Measurements from ENCODE around the gene GCC1. TPM values are rescaled to one million over a fixed set of nuclear protein-coding genes. Genes with fewer than 3 reads are reported as not detected.

The GCC1 gene
- total and polyA plus RNA-seq, 2 donors (not counting 3 experiments of a cell fraction or from before 2014, with no cell fraction given): 4.6 to 15.5 TPM

DNA sequence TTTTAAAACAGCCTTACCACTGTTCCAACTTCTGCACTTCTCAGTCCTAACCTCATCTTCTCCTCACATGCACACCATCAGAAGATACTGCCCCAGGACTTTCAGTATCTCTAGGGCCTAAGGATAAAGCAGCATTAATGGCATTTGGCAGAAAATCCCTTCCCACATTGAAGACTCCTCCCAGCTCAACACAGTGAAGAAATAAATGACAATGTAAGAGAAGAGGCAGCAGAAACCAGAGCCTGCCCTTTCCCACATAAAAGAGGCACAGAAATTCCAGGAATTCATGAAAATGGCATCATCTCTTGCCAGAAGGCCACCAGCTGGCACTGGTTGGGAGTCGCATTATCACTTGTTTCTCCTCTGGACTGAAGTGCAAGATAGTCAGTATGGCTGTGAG, 3.7 kb downstream of the GCC1 start:
- Histone ChIP-seq H3K4me2 (ENCODE audit: insufficient read depth, low read length) (no peak overlapping the region), H3K4me1 (ENCODE audit: control insufficient read depth, extremely low read depth, insufficient read depth, low read length) (peaks cover 22% of the 10 kb centered on the region), H3K27me3 (ENCODE audit: control insufficient read depth in 2 of 2, insufficient read depth in 2 of 2, low read length in 2 of 2) (no peaks in the 10 kb centered on the region), H3K27ac (ENCODE audit: insufficient read depth, low read depth, low read length) (no peak overlapping the region), H3K4me3 (replicated peaks in 1 of 3; ENCODE audit: insufficient read depth in 1 of 3, low read depth in 1 of 3, low read length in 3 of 3) (no peak overlapping the region), H4K20me1 (replicated peaks; ENCODE audit: control insufficient read depth, extremely low read depth, insufficient read depth, low read length) (no peaks in the 10 kb centered on the region), H3K9me3 (replicated peaks; ENCODE audit: control insufficient read depth, insufficient read depth, low read length) (no peaks in the 10 kb centered on the region), H3K79me2 (ENCODE audit: control insufficient read depth, insufficient read depth, low read length) (peaks cover 35% of the 10 kb centered on the region), H3K9me1 (replicated peaks; ENCODE audit: control insufficient read depth, extremely low read depth, insufficient read depth, low read length) (no peaks in the 10 kb centered on the region), H3K36me3 (ENCODE audit: control insufficient read depth in 2 of 2, extremely low read depth in 1 of 2, insufficient read depth in 2 of 2, low read length in 2 of 2) (peaks cover 0 to 9% of the 10 kb centered on the region in 2 experiments), H3K9ac (replicated peaks; ENCODE audit: extremely low read depth, insufficient read depth, low read length) (no peak overlapping the region), H2AFZ (ENCODE audit: low read depth, low read length) (no peak overlapping the region)
- TF ChIP-seq POLR2AphosphoS5 (IDR thresholded peaks at IDR 0.05; ENCODE audit: insufficient read depth, low read depth, low read length) (no peak), EZH2 (IDR thresholded peaks at IDR 0.05; ENCODE audit: borderline replicate concordance, low read depth, low read length, severe bottlenecking) (no peak), FOS (IDR thresholded peaks at IDR 0.05; ENCODE audit: borderline replicate concordance, insufficient read depth, low read length) (no peak), JUN (IDR thresholded peaks at IDR 0.05; ENCODE audit: borderline replicate concordance, insufficient read depth, insufficient read length, low read depth) (no peak), GATA2 (IDR thresholded peaks at IDR 0.05; ENCODE audit: insufficient read depth, insufficient read length, low read depth, low read length) (no peak), POLR2A (IDR thresholded peaks at IDR 0.05; ENCODE audit: low read depth, low read length) (no peak), MYC (IDR thresholded peaks at IDR 0.05; ENCODE audit: low read depth, low read length) (no peak)
- TF ChIP-seq, protein P1, sequence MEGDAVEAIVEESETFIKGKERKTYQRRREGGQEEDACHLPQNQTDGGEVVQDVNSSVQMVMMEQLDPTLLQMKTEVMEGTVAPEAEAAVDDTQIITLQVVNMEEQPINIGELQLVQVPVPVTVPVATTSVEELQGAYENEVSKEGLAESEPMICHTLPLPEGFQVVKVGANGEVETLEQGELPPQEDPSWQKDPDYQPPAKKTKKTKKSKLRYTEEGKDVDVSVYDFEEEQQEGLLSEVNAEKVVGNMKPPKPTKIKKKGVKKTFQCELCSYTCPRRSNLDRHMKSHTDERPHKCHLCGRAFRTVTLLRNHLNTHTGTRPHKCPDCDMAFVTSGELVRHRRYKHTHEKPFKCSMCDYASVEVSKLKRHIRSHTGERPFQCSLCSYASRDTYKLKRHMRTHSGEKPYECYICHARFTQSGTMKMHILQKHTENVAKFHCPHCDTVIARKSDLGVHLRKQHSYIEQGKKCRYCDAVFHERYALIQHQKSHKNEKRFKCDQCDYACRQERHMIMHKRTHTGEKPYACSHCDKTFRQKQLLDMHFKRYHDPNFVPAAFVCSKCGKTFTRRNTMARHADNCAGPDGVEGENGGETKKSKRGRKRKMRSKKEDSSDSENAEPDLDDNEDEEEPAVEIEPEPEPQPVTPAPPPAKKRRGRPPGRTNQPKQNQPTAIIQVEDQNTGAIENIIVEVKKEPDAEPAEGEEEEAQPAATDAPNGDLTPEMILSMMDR (IDR thresholded peaks at IDR 0.05; ENCODE audit: extremely low read depth in 1 of 2, insufficient read depth in 1 of 2, low read depth in 1 of 2, low read length in 2 of 2): no peak
- TF ChIP-seq, protein P2, sequence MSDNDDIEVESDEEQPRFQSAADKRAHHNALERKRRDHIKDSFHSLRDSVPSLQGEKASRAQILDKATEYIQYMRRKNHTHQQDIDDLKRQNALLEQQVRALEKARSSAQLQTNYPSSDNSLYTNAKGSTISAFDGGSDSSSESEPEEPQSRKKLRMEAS (IDR thresholded peaks at IDR 0.05; ENCODE audit: insufficient read depth, insufficient read length): no peak
- CTCF ChIA-PET: interaction anchor here (0.5 kb wide), 1 partner anchor 628 kb away, joined by 5 read pairs; no protein-coding TSS in a partner anchor
- POLR2A ChIA-PET: no interaction called here
- intact Hi-C loops (cut with micrococcal nuclease): loop anchor here (10.0 kb wide), 1 partner anchor 453 kb away; the partner anchor contains the start of gene LRRC4
- DNase-seq (ENCODE audit: low read depth, low spot score) (no peak), FAIRE-seq (no peak)
- dilution Hi-C loops (cut with MboI; ENCODE audit: extremely low pct_ligation_motif_present, low sequenced_read_pairs): no loop called here
- BruUV-seq (replicated peaks): no TSS peak
